Measurements from ENCODE around the gene SSBP2. TPM values are rescaled to one million over a fixed set of nuclear protein-coding genes. Genes with fewer than 3 reads are reported as not detected.
"Not testable (repeated sequence)": the region's sequence is repeated elsewhere in the genome, so short reads cannot be mapped to it uniquely, and the experiment has no call there.

The SSBP2 gene
- total RNA-seq, 1 donor from 2014 or later: 3.8 TPM

DNA sequence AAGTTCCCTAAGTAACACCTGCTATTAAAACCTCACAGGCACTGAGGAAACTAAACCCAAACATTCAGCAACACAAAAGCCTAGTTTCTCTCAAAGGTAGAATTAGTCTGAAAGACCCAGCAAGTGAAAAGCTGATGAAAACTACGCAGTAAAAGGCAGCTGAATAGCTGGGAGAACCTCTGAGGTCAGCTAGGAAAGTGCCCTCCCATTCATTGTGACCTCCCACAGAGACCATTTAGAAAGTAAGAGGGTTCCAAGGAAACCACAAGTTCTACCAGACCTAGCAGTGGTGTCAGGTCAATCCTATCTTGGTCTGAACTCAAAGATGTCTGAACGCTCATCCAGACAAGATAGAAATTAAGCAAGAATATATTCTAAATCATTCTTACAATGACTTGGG is 144.7 kb downstream of the SSBP2 start:
- no peak for DNase-seq (ENCODE audit: low spot score)
- no peak for ATAC-seq

GRCh38 chr5:81605299-81605698 is 145.6 kb downstream of the SSBP2 start:
- no peak for ATAC-seq

DNA sequence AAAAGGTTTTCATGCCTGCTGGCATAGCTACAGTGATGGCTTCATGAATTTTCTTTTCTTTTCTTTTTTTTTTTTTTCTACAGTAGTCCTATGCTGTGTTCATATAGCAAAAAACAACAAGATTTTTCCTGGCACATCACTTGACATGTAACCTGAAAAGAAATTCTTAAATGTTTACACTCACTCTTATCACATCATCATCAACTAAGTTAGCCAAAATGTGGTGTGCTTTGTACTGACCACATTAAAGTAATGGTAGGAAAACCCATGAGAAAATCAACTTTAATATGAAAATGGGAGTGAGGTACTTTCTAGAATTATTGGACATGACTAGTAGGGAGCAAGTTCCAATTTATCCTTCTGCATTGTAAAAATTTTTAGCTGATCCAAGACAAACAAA is 146.7 kb downstream of the SSBP2 start:
- DNase-seq (ENCODE audit: low spot score): no peak
- ATAC-seq: no peak

More at GRCh38 chr5:81605299-81605698, 145.6 kb downstream of the SSBP2 start:
- DNase-seq (ENCODE audit: low spot score): no peak

- DNase-seq (ENCODE audit: low spot score) (no peak), ATAC-seq (no peak)
Observed at GRCh38 chr5:81601919-81602318, 149.0 kb downstream of the SSBP2 start.

DNA sequence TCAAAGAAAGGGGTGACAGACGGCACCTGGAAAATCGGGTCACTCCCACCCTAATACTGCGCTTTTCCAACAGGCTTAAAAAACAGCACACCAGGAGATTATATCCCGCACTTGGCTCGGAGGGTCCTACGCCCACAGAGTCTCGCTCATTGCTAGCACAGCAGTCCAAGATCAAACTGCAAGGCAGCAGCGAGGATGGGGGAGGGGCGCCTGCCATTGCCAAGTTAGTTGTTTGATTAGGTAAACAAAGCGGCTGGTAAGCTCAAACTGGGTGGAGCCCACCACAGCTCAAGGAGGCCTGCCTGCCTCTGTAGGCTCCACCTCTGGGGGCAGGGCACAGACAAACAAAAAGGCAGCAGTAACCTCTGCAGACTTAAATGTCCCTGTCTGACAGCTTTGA is 158.8 kb downstream of the SSBP2 start:
- not testable (repeated sequence) for ATAC-seq

GRCh38 chr5:81590498-81591384 is 160.2 kb downstream of the SSBP2 start:
- no peak for ATAC-seq
- no peak for DNase-seq (ENCODE audit: low spot score)

More for the DNA sequence above, 158.8 kb downstream of the SSBP2 start:
- not testable (repeated sequence) for DNase-seq (ENCODE audit: low spot score)

DNA sequence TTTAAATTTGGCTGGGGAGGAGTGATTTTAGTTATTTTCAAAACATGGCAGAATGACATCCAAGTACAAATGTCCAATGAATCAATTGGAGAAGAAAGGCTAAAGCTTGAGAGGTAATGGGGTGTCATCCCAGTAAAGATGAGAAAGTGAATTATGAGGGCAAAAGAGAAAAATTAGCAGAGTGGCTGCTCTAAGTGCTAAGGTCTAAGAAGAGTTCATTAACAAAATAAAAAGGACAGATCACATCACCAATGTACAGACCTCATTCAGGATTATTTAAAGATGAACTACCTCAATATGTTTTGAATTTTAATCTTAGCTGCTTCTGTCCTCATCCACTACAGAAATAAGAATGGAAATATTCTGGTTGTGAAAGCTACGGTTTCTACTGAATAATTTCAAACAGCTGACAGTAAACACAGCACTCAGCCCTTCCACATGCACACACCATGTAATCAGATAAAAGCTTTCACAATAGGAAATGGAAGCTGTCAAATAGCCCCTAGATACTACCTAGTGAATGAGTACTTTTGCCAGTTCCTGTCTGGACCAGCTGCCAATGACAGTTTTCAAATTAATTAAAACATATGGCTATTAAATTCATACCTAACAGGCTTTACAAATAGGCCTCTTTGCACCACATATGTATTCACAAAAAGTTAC is 171.5 kb downstream of the SSBP2 start:
- ATAC-seq (no peak), DNase-seq (ENCODE audit: low spot score) (no peak)

- no peak for ATAC-seq
- DNase-seq (ENCODE audit: low spot score): no peak
Observed at GRCh38 chr5:81577091-81577490, 173.8 kb downstream of the SSBP2 start.

- DNase-seq (ENCODE audit: low spot score) (no peak), ATAC-seq (no peak)
Observed at GRCh38 chr5:81575924-81576323, 175.0 kb downstream of the SSBP2 start.

DNA sequence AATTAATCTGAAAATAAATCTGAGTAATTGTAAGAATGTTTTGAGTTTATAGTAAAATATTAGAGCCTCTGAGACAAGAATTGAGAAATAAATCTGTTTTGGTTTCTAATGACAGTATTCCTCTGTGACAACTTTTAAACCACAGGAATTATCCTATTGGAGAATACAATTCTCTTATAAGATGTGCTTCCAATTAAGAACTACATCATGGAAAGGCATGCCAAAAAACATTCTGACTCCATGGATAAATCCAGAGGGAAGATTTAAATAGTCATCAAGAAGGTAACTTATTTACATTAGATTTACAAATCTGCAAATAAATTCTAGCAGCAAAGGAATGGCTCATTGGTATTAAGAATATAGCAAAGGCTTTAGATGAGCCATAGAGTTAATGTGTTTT is 178.7 kb downstream of the SSBP2 start:
- DNase-seq (ENCODE audit: low spot score) (no peak), ATAC-seq (no peak)

- DNase-seq (ENCODE audit: low spot score) (no peak), ATAC-seq (no peak)
Observed at GRCh38 chr5:81558188-81558587, 192.7 kb downstream of the SSBP2 start.

DNA sequence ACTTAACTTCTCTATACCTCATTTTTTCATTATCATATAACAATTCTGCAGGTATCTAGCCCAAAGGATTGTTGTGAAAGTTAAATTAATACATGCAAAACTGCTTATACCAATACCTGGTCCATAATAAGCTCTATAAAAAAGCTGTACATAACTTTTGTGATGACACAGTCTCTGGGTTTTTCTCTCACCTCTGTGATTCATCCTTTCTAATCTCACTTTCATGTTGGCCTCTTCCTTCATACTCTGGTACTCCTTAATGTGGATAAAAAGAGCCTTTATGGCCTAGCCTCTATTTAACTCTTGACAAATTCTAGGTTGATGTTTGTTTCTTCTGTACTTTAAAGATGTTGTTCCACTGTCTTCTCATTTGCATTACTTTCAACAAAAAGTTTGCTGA is 194.1 kb downstream of the SSBP2 start:
- DNase-seq (ENCODE audit: low spot score): no peak
- no peak for ATAC-seq

GRCh38 chr5:81555865-81556264 is 195.0 kb downstream of the SSBP2 start:
- DNase-seq (ENCODE audit: low spot score): no peak
- ATAC-seq: no peak

DNA sequence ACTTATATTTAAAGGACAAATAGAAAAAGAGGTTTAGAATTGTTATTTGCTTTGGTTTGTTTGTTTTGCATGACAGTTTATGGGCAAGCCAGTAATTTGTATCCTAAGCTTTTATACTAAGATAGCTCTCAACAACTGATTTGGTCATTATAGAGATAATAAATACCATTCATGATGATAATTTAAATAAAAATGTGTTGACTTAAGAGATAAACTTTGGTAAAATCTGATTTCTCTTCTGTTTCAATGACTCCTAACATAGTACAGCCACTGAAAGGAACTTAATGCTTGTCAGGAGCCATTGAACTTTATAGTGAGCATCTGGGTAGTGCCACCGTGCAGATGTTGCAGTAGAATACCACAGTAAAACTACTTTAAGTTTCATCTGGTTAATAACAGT is 196.2 kb downstream of the SSBP2 start:
- ATAC-seq: no peak

GRCh38 chr5:81553567-81554212 is 197.2 kb downstream of the SSBP2 start:
- ATAC-seq: no peak

More for the DNA sequence above, 196.2 kb downstream of the SSBP2 start:
- no peak for DNase-seq (ENCODE audit: low spot score)

GRCh38 chr5:81552852-81553566 is 197.9 kb downstream of the SSBP2 start:
- ATAC-seq: no peak
- DNase-seq (ENCODE audit: low spot score): no peak

More at GRCh38 chr5:81553567-81554212, 197.2 kb downstream of the SSBP2 start:
- no peak for DNase-seq (ENCODE audit: low spot score)

- DNase-seq (ENCODE audit: low spot score) (no peak), ATAC-seq (no peak)
Observed at GRCh38 chr5:81549123-81549522, 201.8 kb downstream of the SSBP2 start.

DNA sequence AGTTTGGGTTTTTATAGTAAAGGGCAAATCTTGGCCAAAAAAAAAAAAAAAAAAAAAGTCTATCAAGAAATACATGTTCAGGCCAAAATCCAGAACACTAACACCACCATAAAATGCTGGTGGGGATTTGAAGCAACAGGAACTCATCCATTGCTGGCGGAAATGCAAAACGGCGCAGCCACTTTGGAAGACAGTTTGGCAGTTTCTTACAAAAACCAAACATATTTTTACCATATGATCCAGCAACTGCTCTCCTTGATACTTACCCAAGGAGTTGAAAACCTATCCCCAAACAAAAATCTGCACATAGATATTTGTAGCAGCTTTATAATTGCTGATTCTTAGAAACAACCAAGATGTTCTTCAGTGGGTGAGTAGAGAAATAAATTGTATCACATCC is 203.9 kb downstream of the SSBP2 start:
- no peak for ATAC-seq
- DNase-seq (ENCODE audit: low spot score): no peak

- ATAC-seq (no peak), DNase-seq (ENCODE audit: low spot score) (no peak)
Observed at GRCh38 chr5:81545911-81546310, 205.0 kb downstream of the SSBP2 start.

GRCh38 chr5:81544351-81545018 is 206.4 kb downstream of the SSBP2 start:
- no peak for DNase-seq (ENCODE audit: low spot score)
- ATAC-seq: no peak

Measured in left lobe of liver (tissue), 2 donors.